ENCODE data around the gene CD300E.

The CD300E gene

DNA sequence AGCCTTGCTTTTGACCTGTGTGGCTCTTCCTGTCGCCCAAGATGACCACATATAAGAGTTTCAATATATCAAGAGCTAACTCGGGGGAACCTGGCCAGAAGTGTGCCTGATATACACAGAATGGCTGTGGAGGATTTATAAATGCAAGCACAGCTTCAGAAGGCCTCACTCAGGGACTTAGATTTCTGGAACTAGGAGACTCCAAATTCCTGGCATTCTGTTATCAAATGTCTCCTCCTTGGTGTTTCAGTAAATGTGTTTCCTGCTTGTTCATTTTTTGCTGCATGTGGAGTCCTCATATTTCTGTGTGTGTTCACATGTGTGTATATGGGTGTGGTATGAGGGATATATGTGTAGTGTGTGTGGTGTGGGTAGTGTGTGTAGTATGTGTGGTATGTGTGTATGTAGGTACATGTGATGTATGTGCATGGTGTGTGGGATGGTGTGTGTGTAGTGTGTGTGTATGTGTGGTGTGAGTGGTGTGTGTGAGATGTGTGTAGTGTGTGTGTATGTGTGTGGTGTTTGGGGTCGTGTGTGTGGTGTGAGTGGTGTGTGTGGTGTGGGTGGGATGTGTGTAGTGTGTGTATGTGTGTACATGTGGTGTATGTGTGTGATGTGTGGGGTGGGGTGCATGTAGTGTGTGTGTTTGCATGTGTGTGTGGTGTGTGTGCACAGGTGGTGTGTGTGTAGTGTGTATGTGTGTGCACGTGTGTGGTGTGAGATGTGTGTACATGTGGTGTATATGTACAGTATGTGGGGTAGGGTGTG is 55.2 kb downstream of the CD300E start:
- H3K4me3 ChIP-seq (ENCODE audit: low read depth, low read length): no peak overlapping the region
- no peak for DNase-seq (ENCODE audit: low read depth)
- TF ChIP-seq, protein P1, sequence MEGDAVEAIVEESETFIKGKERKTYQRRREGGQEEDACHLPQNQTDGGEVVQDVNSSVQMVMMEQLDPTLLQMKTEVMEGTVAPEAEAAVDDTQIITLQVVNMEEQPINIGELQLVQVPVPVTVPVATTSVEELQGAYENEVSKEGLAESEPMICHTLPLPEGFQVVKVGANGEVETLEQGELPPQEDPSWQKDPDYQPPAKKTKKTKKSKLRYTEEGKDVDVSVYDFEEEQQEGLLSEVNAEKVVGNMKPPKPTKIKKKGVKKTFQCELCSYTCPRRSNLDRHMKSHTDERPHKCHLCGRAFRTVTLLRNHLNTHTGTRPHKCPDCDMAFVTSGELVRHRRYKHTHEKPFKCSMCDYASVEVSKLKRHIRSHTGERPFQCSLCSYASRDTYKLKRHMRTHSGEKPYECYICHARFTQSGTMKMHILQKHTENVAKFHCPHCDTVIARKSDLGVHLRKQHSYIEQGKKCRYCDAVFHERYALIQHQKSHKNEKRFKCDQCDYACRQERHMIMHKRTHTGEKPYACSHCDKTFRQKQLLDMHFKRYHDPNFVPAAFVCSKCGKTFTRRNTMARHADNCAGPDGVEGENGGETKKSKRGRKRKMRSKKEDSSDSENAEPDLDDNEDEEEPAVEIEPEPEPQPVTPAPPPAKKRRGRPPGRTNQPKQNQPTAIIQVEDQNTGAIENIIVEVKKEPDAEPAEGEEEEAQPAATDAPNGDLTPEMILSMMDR (IDR thresholded peaks at IDR 0.05; ENCODE audit: insufficient read depth, low read depth, low read length, missing control alignments): no peak

DNA sequence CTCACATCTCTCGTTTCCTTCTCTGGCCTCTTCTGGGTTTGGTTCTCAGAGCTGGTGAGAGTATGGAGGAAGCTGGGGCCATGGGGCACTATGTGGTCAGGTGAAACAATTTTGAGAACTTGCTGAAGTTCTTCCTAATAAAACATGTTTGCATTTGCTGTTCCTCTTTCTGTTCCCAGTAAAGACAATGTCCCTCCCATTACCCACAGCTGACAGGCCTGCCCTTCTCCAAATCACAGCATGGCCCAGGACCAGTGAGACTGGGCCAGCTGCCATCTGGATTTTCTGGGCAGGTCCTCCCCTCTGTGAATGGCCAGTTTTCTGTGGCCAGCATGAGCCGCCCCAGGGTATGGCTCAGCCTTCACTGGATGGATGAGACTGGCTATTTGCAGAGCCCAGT is 56.1 kb downstream of the CD300E start, which contains the start of gene CD300H:
CD300H (minus strand) TSS at position 113 of the 400 bp plus-strand sequence.
- TF ChIP-seq, protein P1 (IDR thresholded peaks at IDR 0.05; ENCODE audit: insufficient read depth, low read depth, low read length, missing control alignments): no peak
- DNase-seq (ENCODE audit: low read depth): no peak
- H3K4me3 ChIP-seq (ENCODE audit: low read depth, low read length): no peak within 1 kb of the TSS

DNA sequence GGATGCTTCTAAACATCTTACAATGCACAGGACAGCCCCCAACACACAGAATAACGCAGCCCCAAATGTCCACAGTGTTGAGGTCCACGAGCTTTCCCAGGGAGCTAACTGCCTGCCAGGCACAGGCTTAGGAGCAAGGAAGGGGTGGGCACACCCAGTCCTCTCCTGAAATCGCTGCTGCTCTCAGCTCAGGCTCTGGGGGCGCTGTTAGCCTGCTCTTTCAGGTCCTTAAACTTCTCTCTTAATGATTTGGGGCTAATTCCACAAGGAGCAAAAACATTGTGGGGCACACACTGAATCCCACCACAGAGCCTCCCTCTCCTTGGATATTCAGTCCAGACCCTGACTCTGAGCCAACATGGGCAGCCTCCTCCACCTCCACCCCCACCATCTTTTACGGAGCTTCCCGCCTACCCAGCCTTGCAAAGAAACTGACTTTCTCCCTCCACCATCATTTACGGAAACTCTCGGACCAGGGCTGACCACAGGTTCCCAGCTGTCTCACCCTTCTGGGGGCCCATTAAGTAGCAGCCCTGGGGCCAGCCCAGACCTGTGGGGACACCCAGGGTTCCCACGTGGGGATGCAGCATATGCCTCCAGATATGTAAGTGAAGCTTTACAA is 57.3 kb downstream of the CD300E start:
- H3K4me3 ChIP-seq (ENCODE audit: low read depth, low read length): no peak overlapping the region
- peak; percentile 37 for DNase-seq (ENCODE audit: low read depth)
- TF ChIP-seq, protein P1 (IDR thresholded peaks at IDR 0.05; ENCODE audit: insufficient read depth, low read depth, low read length, missing control alignments): peak; percentile 75

DNA sequence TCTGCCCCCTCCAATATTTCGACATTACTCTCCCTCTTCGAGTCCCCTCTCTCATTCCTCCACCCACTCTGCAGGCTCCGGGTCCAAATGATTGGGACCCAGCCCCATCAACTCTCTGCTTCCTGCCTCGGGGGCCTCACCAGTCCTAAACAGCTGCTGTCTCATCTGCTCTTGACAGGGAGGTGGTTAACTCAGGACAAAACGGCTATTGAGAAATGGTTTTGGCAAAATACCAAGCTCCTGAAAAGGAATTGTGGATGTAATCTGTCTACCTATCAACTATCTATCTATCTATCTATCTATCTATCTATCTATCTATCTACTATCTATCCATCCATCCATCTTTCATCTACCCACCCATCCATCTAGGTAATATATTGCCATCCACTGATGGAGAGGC is 58.4 kb downstream of the CD300E start:
- no peak for DNase-seq (ENCODE audit: low read depth)
- H3K4me3 ChIP-seq (ENCODE audit: low read depth, low read length): no peak overlapping the region
- TF ChIP-seq, protein P1 (IDR thresholded peaks at IDR 0.05; ENCODE audit: insufficient read depth, low read depth, low read length, missing control alignments): no peak

DNA sequence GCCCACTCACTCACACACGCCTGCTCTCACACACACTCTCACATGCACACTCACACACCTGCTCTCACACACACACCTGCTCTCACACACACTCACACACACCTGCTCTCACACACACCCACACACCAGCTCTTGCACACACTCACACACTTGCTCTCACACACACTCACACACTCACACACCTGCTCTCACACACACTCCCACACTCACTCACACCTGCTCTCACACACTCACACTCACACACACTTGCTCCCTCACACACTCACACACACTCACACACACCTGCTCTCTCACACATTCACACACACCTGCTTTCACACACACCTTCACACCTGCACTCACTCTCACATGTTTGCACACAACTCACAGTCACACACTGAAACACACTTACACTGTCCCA is 60.2 kb downstream of the CD300E start:
- DNase-seq (ENCODE audit: low read depth): no peak
- H3K4me3 ChIP-seq (ENCODE audit: low read depth, low read length): no peak overlapping the region
- TF ChIP-seq, protein P1 (IDR thresholded peaks at IDR 0.05; ENCODE audit: insufficient read depth, low read depth, low read length, missing control alignments): no peak

DNA sequence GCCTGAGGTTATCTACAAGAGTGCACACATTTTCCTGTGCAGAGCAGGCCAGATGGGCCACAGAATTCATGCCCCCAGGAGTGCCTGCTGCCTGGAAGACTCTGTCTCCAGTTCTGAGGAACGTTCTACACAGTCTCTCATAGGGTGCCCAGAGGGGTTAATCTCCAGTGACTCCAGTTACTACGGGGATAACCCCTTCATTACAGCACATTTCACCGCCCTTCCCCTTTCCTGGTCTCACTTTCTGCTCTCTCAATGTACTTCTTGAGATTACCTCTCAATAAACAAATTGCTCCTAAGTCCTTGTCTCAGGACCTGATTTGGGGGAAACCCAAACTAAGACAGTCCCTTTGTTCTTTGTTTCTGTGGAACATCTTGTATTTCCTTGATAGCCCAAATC is 62.0 kb downstream of the CD300E start:
- no peak overlapping the region for H3K4me3 ChIP-seq (ENCODE audit: low read depth, low read length)
- TF ChIP-seq, protein P1 (IDR thresholded peaks at IDR 0.05; ENCODE audit: insufficient read depth, low read depth, low read length, missing control alignments): no peak
- DNase-seq (ENCODE audit: low read depth): no peak
